KOPT-K1 (cell line): ENCODE results near the gene SPON1.
"Not testable (repeated sequence)": the region's sequence is repeated elsewhere in the genome, so short reads cannot be mapped to it uniquely, and the experiment has no call there.

Source experiments
- H3K27ac ChIP-seq: fragments of 200-600 bp; sonication (generic); 2 replicates; pipeline ENCODE4 v1.5.1; 2016; ENCODE audit warnings: antibody characterized with exemption, mild to moderate bottlenecking, low read depth, low read length; ENCODE audit not compliant: poor library complexity, severe bottlenecking
- H3K36me3 ChIP-seq: fragments of 200-600 bp; sonication (generic); 2 replicates; pipeline ENCODE4 v1.5.1; 2017; ENCODE audit warnings: antibody characterized with exemption, mild to moderate bottlenecking, low read length, moderate library complexity; ENCODE audit not compliant: insufficient read depth
- H3K9me3 ChIP-seq: fragments of 200-600 bp; sonication (generic); 2 replicates; pipeline ENCODE4 v1.5.1; 2017; ENCODE audit warnings: antibody characterized with exemption, low read length, mild to moderate bottlenecking; ENCODE audit not compliant: insufficient read depth, poor library complexity, severe bottlenecking

Gene SPON1

GRCh38 chr11:13938829-13939228, 23.7 kb upstream of the SPON1 start:
- not testable (repeated sequence) for H3K36me3 ChIP-seq, H3K27ac ChIP-seq, H3K9me3 ChIP-seq

DNA sequence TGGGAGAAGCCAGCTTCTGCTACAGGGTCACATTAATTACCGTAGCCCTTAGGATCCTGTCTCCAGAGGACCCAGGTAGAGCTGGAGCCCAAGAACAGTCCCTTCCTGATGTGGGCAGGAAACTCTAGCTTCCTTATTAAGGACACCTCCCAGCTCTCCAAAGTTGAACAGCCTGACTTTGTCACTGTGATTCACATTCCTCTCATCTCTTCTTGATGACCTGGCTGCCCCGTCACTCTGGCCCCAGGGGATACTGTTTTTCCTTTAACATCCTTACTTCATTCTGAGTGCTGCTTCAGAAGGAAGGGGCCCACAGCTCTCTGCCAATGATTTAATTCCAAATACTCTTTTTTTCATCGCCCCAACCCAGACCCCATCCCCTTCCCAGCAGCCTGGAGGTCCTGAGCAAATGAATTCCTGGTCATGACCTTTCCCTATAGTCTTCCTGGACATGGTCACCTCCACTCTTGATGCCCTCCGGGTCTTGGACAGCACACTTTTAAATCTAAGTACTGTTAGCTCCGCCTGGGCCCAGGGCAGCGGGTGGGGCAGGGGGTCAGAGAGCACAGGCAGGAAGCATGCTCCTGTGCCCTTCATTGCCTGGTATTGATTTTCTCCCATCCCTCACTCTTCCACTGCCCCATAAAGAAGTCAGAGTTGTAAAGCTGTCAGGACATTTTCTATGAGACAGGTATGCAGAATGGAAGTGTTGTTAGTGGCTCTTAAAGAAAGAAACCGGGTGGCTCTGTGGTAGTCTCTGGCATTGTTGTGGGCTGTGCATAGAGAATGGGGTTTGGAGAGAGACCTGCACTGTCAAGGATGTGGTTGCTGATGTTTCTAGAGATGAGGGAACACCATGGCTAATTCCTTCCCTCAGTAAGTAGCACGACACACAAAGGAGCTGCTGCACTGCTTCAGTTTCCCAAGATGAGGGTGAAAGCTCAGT, 22.3 kb upstream of the SPON1 start:
- Histone ChIP-seq H3K9me3 (no peaks in the 10 kb centered on the region), H3K27ac (no peak overlapping the region), H3K36me3 (no peaks in the 10 kb centered on the region)

DNA sequence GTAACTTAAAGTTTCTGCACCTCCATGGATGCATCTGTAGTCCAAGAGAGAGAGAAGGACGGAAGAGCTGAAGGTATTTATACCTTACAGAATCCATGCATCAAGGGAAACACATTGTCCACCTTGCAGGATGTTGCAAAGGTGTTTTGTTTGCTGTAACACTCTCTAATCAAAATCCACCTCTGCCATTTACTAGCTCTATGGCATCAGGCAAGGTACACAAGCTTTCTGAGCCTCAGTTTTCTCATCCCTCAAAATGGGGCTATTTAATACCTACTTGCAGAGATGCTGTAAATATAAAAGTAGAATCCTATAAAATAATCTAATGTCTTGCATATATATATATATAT, 21.6 kb upstream of the SPON1 start:
- Histone ChIP-seq H3K27ac (no peak overlapping the region), H3K9me3 (no peaks in the 10 kb centered on the region), H3K36me3 (no peaks in the 10 kb centered on the region)

- H3K27ac ChIP-seq, result no peak overlapping the region
- no peaks in the 10 kb centered on the region for H3K9me3 ChIP-seq
Measured at GRCh38 chr11:13941775-13942174, 20.7 kb upstream of the SPON1 start.

GRCh38 chr11:13942378-13942777, 20.1 kb upstream of the SPON1 start:
- Histone ChIP-seq H3K27ac (no peak overlapping the region), H3K9me3 (no peaks in the 10 kb centered on the region), H3K36me3 (no peaks in the 10 kb centered on the region)

More at GRCh38 chr11:13941775-13942174, 20.7 kb upstream of the SPON1 start:
- H3K36me3 ChIP-seq, result no peaks in the 10 kb centered on the region

DNA sequence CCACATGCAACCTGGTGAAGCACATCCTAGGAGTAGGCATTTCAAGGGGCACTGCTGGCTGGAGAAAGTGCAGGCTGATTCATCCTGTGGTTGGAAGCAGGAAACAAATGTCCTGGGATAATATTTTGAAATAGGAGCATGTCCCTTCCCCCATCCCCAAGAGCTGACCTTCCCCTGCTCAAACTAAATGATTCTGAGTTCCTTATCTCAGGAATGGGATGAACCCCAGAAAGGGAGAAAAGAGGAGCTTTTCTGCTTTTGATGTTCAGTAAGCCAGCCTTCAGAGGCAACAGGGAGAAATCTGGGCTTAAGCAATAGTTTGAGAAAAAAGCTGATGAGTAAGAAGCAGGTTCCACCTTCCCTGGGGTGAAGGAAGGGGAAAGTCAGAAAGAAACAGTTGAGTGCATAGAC, 19.5 kb upstream of the SPON1 start:
- no peaks in the 10 kb centered on the region for H3K9me3 ChIP-seq
- H3K36me3 ChIP-seq, result no peaks in the 10 kb centered on the region
- H3K27ac ChIP-seq, result no peak overlapping the region

- no peaks in the 10 kb centered on the region for H3K36me3 ChIP-seq
Measured at GRCh38 chr11:13944016-13944415, 18.5 kb upstream of the SPON1 start.

GRCh38 chr11:13944911-13945425, 17.6 kb upstream of the SPON1 start:
- H3K9me3 ChIP-seq, result no peaks in the 10 kb centered on the region
- H3K27ac ChIP-seq, result no peak overlapping the region

More at GRCh38 chr11:13944016-13944415, 18.5 kb upstream of the SPON1 start:
- Histone ChIP-seq H3K9me3 (no peaks in the 10 kb centered on the region), H3K27ac (no peak overlapping the region)

DNA sequence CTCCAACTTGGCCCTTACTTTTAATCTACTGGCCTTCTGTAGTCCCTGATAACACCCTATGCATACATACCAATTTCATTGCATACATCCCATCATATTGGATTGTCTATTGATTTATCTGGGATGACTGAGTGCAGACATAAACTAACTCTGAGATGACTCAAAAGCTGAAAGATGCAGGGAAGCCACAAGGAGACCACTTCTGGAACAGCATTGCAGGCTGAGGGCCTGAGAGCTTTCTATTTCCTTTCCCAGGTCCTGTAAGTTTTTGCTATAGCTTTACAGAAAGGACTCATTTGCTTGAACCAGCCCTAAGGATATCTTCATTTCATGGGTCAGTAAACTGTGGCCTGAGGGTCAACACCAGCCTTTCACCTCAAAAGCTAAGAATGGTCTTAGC, 15.1 kb upstream of the SPON1 start:
- Histone ChIP-seq H3K27ac (no peak overlapping the region), H3K9me3 (no peaks in the 10 kb centered on the region), H3K36me3 (no peaks in the 10 kb centered on the region)

More at GRCh38 chr11:13944911-13945425, 17.6 kb upstream of the SPON1 start:
- H3K36me3 ChIP-seq, result no peaks in the 10 kb centered on the region

GRCh38 chr11:13949876-13950275, 12.6 kb upstream of the SPON1 start:
- Histone ChIP-seq H3K27ac (no peak overlapping the region), H3K36me3 (no peaks in the 10 kb centered on the region), H3K9me3 (no peaks in the 10 kb centered on the region)

- Histone ChIP-seq H3K27ac (no peak overlapping the region), H3K36me3 (no peaks in the 10 kb centered on the region), H3K9me3 (no peaks in the 10 kb centered on the region)
Measured at GRCh38 chr11:13952221-13952620, 10.3 kb upstream of the SPON1 start.

DNA sequence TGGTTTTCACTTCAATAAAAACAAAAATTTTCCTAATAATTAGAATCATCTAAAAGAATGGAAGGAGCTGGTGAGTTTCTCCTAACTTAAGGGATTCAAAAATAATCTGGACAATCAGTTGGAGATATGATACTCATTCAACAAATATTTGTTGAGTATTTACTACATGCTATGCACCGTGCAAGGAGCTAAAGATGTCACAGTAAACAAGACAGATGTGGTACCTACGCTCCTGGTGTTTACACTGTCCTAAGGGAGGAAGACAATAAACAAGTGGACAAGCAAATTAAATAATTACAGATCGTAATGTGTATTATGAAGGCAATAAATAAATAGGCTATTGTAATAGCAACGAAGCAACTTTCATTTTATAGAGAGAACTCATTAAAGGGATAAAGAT, 9.9 kb upstream of the SPON1 start:
- Histone ChIP-seq H3K36me3 (no peaks in the 10 kb centered on the region), H3K9me3 (no peaks in the 10 kb centered on the region), H3K27ac (no peak overlapping the region)

DNA sequence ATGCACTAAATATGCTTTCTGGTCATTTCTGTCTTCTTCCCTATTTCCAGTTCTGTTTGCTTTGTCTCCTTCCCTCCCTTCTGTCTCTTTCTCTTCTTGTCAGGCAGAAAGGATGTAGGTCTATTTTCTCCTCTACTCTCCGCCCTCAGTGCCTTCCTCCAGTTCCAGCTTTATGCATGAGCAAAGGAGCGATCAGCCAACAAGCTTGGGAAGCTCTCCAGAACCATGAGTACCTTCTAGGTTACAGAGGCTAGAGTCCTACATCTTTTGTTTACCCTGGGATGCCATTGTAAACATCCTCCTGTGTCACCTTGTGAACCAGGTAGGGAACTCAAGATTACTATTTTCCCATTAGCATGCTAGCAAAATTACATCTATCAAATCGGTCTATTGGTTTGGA, 7.9 kb upstream of the SPON1 start:
- H3K36me3 ChIP-seq, result no peaks in the 10 kb centered on the region
- no peak overlapping the region for H3K27ac ChIP-seq
- no peaks in the 10 kb centered on the region for H3K9me3 ChIP-seq

DNA sequence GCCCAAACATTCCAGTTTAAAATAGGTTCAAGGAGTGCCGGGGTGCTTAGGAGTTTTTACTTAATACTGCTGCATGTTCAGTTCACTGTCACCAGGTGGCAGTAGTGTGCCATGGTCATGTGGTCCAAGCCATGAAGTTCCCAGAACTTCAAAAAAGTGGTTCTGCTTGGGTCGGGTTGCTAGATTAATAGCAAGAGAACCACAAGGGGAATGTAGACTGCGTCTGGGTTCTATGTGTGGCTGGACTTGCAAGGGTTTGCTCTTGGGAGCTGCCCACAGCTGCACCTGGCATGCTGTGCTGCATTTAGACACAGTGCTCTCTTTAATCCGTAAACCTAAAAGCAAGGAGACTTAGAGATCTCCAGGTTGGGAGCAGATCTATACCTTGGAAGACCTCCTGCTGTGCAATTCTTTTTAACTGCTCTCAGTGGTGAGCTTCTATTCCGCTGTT, 6.5 kb upstream of the SPON1 start:
- H3K36me3 ChIP-seq, result no peaks in the 10 kb centered on the region
- no peaks in the 10 kb centered on the region for H3K9me3 ChIP-seq

DNA sequence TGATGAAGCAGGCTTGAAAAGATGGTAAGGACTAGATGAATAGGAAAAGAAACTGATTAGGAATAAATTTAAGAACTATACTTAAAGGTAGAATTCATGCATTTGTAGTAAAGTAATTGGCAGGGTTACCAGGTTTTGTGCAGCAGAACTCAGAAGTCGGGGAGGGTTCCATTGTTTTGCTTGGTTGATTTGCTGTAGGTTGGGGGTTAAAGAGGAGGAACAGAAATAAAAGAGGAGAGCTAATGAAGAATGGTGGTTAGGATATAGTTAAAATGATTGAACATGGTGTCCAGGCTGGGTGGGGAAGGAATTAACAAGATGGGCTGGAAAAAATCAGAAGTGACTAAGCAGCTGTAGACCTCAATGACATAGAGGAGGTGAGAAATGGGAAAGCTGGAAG, 5.5 kb upstream of the SPON1 start:
- no peaks in the 10 kb centered on the region for H3K9me3 ChIP-seq
- no peak overlapping the region for H3K27ac ChIP-seq

More for the DNA sequence above, 6.5 kb upstream of the SPON1 start:
- H3K27ac ChIP-seq, result no peak overlapping the region

More for the DNA sequence above, 5.5 kb upstream of the SPON1 start:
- H3K36me3 ChIP-seq, result no peaks in the 10 kb centered on the region
